T-helper 2 cell treated with Interferon-gamma antibody and Interleukin-4, amounts not matched to agents 5 μg/mL and 100 μg/mL, for 36 hours (primary cell): ENCODE data around the gene ATP2B3.
A peak's percentile ranks its signal among the peaks of the same experiment; 100 is the strongest.

ENCODE experiments used
- DNase-seq: peaks from one replicate; pipeline ENCODE4 v3.0.0; 2021; ENCODE audit warnings: low spot score
- H3K27ac Mint-ChIP-seq: one replicate; pipeline ENCODE4 v1.8.0; 2021; ENCODE audit warnings: mild to moderate bottlenecking, mixed read lengths
- H3K27me3 Mint-ChIP-seq: one replicate; pipeline ENCODE4 v1.8.0; 2021; ENCODE audit warnings: low read depth, mixed read lengths
- H3K36me3 Mint-ChIP-seq: one replicate; pipeline ENCODE4 v1.8.0; 2021; ENCODE audit warnings: low read depth, mixed read lengths
- H3K4me1 Mint-ChIP-seq: one replicate; pipeline ENCODE4 v1.8.0; 2021; ENCODE audit warnings: low read depth, mixed read lengths
- H3K4me3 Mint-ChIP-seq: one replicate; pipeline ENCODE4 v1.8.0; 2022; ENCODE audit warnings: mild to moderate bottlenecking, moderate library complexity, mixed read lengths
- H3K9me3 Mint-ChIP-seq: one replicate; pipeline ENCODE4 v1.8.0; 2021; ENCODE audit warnings: mixed read lengths

The ATP2B3 gene

GRCh38 chrX:153517423-153517822, at the start of gene ATP2B3:
ATP2B3 (plus strand) TSS chrX:153517642; CDS start chrX:153536248, 18,606 bp downstream.
- H3K4me3 Mint-ChIP-seq, result no peak within 1 kb of the TSS
- H3K36me3 Mint-ChIP-seq, result no peaks in the 10 kb centered on the region
- peaks cover 18% of the 10 kb centered on the region for H3K27me3 Mint-ChIP-seq
- H3K27ac Mint-ChIP-seq, result no peak within 1 kb of the TSS
- H3K4me1 Mint-ChIP-seq, result no peaks in the 10 kb centered on the region
- DNase-seq, result no peak
- no peaks in the 10 kb centered on the region for H3K9me3 Mint-ChIP-seq

GRCh38 chrX:153468008-153468580, 49.3 kb upstream of the ATP2B3 start:
- Mint-ChIP-seq H3K9me3 (no peaks in the 10 kb centered on the region), H3K4me3 (no peak overlapping the region), H3K4me1 (peaks cover 2% of the 10 kb centered on the region), H3K27ac (no peak overlapping the region), H3K27me3 (no peaks in the 10 kb centered on the region), H3K36me3 (peaks cover 11% of the 10 kb centered on the region)
- DNase-seq, result no peak

GRCh38 chrX:153469811-153470410, 47.5 kb upstream of the ATP2B3 start:
- DNase-seq, result no peak

GRCh38 chrX:153470411-153471363, 46.8 kb upstream of the ATP2B3 start, which contains the start of gene HAUS7:
HAUS7 (minus strand) TSS chrX:153470576; CDS start chrX:153470557, 19 bp downstream.
- H3K27ac Mint-ChIP-seq, result peak within 1 kb of the TSS; percentile 80
- no peaks in the 10 kb centered on the region for H3K9me3 Mint-ChIP-seq
- H3K4me1 Mint-ChIP-seq, result peaks cover 2% of the 10 kb centered on the region
- H3K27me3 Mint-ChIP-seq, result peaks cover 3% of the 10 kb centered on the region
- H3K4me3 Mint-ChIP-seq, result peak within 1 kb of the TSS; percentile 84
- DNase-seq, result peak; percentile 84
- H3K36me3 Mint-ChIP-seq, result peaks cover 7% of the 10 kb centered on the region

More at GRCh38 chrX:153469811-153470410, 47.5 kb upstream of the ATP2B3 start:
- Mint-ChIP-seq H3K36me3 (peaks cover 7% of the 10 kb centered on the region), H3K4me1 (peaks cover 2% of the 10 kb centered on the region), H3K9me3 (no peaks in the 10 kb centered on the region), H3K27ac (peak overlapping the region; percentile 80), H3K27me3 (no peaks in the 10 kb centered on the region), H3K4me3 (peak overlapping the region; percentile 84)

- H3K4me3 Mint-ChIP-seq, result no peak overlapping the region
- peaks cover 8% of the 10 kb centered on the region for H3K27me3 Mint-ChIP-seq
- peaks cover 2% of the 10 kb centered on the region for H3K4me1 Mint-ChIP-seq
- no peak for DNase-seq
- H3K9me3 Mint-ChIP-seq, result no peaks in the 10 kb centered on the region
- peaks cover 7% of the 10 kb centered on the region for H3K36me3 Mint-ChIP-seq
- H3K27ac Mint-ChIP-seq, result no peak overlapping the region
These were observed 45.7 kb upstream of the ATP2B3 start for GRCh38 chrX:153471663-153472280.

GRCh38 chrX:153473126-153473525, 44.3 kb upstream of the ATP2B3 start:
- H3K9me3 Mint-ChIP-seq, result no peaks in the 10 kb centered on the region
- no peaks in the 10 kb centered on the region for H3K36me3 Mint-ChIP-seq
- no peak for DNase-seq
- peaks cover 2% of the 10 kb centered on the region for H3K4me1 Mint-ChIP-seq
- no peak overlapping the region for H3K27ac Mint-ChIP-seq
- H3K27me3 Mint-ChIP-seq, result peaks cover 8% of the 10 kb centered on the region
- H3K4me3 Mint-ChIP-seq, result peak overlapping the region; percentile 29

- no peak overlapping the region for H3K27ac Mint-ChIP-seq
- peak overlapping the region; percentile 26 for H3K4me3 Mint-ChIP-seq
- H3K9me3 Mint-ChIP-seq, result no peaks in the 10 kb centered on the region
- peaks cover 2% of the 10 kb centered on the region for H3K4me1 Mint-ChIP-seq
- H3K27me3 Mint-ChIP-seq, result peaks cover 8% of the 10 kb centered on the region
- H3K36me3 Mint-ChIP-seq, result no peaks in the 10 kb centered on the region
- no peak for DNase-seq
These were observed 43.2 kb upstream of the ATP2B3 start for GRCh38 chrX:153474266-153474665.

- Mint-ChIP-seq H3K9me3 (no peaks in the 10 kb centered on the region), H3K27me3 (peaks cover 8% of the 10 kb centered on the region), H3K4me1 (peaks cover 2% of the 10 kb centered on the region), H3K27ac (no peak overlapping the region), H3K4me3 (no peak overlapping the region), H3K36me3 (no peaks in the 10 kb centered on the region)
- peak; percentile 6 for DNase-seq
These were observed 42.7 kb upstream of the ATP2B3 start for GRCh38 chrX:153474718-153475117.

GRCh38 chrX:153475271-153475670, 42.2 kb upstream of the ATP2B3 start:
- H3K4me3 Mint-ChIP-seq, result no peak overlapping the region
- no peak overlapping the region for H3K27ac Mint-ChIP-seq
- DNase-seq, result no peak
- H3K9me3 Mint-ChIP-seq, result no peaks in the 10 kb centered on the region
- H3K36me3 Mint-ChIP-seq, result no peaks in the 10 kb centered on the region
- peaks cover 2% of the 10 kb centered on the region for H3K4me1 Mint-ChIP-seq
- peaks cover 8% of the 10 kb centered on the region for H3K27me3 Mint-ChIP-seq

- no peak overlapping the region for H3K27ac Mint-ChIP-seq
These were observed 41.6 kb upstream of the ATP2B3 start for GRCh38 chrX:153475751-153476281.

GRCh38 chrX:153476666-153477363, 40.6 kb upstream of the ATP2B3 start:
- no peak overlapping the region for H3K4me3 Mint-ChIP-seq
- no peaks in the 10 kb centered on the region for H3K36me3 Mint-ChIP-seq
- H3K9me3 Mint-ChIP-seq, result no peaks in the 10 kb centered on the region
- DNase-seq, result no peak
- H3K27me3 Mint-ChIP-seq, result peaks cover 8% of the 10 kb centered on the region
- no peaks in the 10 kb centered on the region for H3K4me1 Mint-ChIP-seq
- H3K27ac Mint-ChIP-seq, result no peak overlapping the region

More at GRCh38 chrX:153475751-153476281, 41.6 kb upstream of the ATP2B3 start:
- peaks cover 2% of the 10 kb centered on the region for H3K4me1 Mint-ChIP-seq
- H3K36me3 Mint-ChIP-seq, result no peaks in the 10 kb centered on the region
- DNase-seq, result no peak
- H3K27me3 Mint-ChIP-seq, result peaks cover 8% of the 10 kb centered on the region
- H3K9me3 Mint-ChIP-seq, result no peaks in the 10 kb centered on the region
- H3K4me3 Mint-ChIP-seq, result no peak overlapping the region

GRCh38 chrX:153477364-153477857, 40.0 kb upstream of the ATP2B3 start:
- Mint-ChIP-seq H3K4me3 (no peak overlapping the region), H3K27ac (no peak overlapping the region), H3K4me1 (no peaks in the 10 kb centered on the region), H3K9me3 (no peaks in the 10 kb centered on the region), H3K27me3 (peaks cover 8% of the 10 kb centered on the region), H3K36me3 (no peaks in the 10 kb centered on the region)
- DNase-seq, result no peak

GRCh38 chrX:153477901-153478300, 39.5 kb upstream of the ATP2B3 start:
- Mint-ChIP-seq H3K4me3 (no peak overlapping the region), H3K36me3 (no peaks in the 10 kb centered on the region), H3K9me3 (no peaks in the 10 kb centered on the region), H3K27me3 (peaks cover 8% of the 10 kb centered on the region), H3K4me1 (no peaks in the 10 kb centered on the region), H3K27ac (no peak overlapping the region)
- DNase-seq, result no peak
